Measurements from ENCODE around the gene UQCRC1.
"Not testable (repeated sequence)": the region's sequence is repeated elsewhere in the genome, so short reads cannot be mapped to it uniquely, and the experiment has no call there.

Gene UQCRC1

DNA sequence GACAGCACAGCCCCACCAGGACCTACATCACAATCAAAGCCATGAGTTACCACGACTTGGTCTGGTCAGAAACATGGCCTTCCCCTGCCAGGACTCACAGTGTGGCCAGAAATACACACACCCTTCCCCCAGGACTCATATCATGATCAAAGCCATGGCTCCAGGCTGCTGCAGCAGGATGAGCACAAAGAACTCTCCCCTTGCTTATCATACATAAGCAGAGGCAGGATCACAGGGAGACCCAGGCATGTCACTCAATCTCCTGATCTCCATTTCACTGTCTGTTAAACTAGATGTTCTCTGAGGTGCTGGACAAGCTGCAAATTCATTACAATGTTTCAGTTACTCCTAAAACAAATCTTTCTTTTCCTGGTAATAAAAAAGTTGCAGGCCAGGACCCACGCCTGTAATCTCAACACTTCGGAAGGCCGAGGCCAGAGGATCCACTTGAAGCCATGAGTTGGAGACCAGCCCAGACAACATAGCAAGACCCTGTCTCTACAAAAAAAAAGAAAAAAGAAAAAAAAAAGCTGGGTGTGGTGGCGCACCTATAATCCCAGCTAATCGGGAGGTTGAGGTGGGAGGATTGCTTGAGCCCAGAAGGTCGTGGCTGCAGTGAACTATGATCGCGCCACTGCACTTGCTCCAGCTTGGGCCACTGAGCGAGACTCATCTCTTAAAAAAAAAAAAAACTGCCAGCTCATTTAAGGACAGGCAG is 54.1 kb downstream of the UQCRC1 start:
- DNase-seq (ENCODE audit: low spot score) = no peak

DNA sequence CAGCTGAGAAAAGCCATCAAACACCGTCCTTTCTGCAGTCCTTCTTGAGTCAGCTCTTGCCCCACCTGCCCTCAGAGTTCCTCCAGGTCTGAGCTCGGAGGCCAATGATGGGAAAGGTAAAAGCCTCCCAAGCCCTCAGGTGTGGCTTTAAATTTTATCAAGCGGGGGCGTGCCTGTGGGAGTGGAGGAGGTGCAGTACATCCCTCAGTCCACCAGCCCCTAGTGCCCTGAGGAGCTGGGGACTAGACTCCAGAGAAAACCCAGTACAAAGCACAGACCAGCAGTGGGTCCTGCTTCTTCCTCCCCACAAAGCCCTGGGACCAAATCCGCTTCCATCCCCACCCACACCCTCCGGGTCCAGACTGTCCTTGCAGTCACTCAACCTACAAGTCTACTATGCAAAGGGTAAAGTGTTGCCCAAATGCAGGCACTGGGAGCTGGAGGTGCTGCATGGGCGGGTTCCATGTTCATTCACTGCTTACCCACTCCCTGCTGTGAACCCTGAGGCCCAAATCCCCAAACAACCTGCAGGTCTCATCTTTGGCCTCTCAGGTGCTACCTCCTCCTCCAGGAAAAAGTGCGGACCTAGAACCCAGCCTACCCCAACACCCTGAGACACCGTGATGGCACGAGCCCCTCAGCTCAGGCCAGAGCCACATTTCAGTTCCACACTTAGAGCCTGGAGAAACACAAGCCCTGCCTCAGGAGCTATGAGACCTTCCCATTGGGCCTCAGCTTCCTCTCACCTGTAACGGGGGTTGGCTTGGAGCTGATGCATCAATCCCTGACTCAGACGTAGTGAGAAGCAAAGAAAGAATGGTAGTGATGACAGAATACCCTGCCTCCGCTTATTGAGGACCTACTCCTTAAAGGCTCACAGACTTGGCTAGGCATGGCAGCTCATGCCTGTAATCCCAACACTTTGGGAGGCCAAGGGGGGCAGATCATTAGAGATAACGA is 55.3 kb downstream of the UQCRC1 start:
- DNase-seq (ENCODE audit: low spot score) = peak; percentile 72

DNA sequence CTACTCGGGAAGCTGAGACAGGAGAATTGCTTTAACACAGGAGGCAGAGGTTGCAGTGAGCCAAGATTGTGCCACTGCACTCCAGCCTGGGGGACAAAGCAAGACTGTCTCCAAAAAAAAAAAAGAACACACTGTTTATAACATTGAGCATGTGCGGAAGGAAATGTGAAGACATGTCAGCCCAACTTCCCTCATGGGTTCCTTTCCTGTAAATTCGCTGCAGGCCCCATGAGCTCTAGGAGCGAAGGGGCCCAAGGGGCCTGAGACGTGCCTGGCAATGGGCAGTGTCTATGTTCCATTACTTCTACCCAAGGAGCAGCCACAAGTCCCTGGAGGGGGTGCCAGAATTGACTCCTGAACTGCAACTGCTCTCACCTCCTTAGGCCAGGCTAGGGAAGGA is 56.1 kb downstream of the UQCRC1 start:
- DNase-seq (ENCODE audit: low spot score) = no peak

DNA sequence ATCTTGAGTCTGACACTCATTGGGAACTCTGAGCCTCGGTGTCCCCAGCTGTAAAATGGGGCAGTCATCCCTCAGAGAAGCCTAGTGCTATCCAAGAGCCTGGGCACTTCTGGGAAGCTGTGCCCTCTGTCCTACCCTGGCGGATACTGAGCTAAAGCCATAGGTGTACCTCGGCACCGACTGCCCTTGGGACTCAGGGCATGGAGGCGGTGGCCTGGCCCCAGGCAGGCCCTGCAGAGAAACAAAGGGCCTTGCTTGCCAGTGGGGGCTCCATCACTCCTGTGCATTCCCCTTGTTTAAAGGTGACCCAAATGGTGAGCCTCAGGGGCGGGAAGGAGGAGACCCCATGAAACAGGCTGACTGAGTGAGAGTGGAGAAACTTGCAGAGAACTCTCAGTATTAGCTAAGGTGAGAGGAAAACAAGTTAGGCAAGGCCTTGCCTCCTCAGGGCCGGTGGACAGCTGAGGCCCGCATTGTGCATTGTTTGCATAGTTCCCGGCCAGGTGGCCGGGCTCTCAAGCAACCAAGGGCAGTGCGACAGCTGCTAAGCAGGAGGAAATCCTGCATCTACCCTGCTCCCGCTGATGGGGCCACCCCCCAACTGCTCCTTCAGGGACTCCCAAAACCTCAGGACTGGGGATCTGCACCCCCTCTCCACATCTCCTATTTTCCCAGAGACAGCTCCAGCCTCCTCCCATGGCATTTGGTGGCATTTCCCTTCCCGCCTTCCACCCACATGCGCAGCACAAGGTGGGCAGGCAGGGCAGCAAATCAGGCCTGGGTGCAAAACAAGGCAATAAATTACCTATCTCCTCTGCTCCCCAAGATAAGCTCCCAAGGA is 57.1 kb downstream of the UQCRC1 start:
- DNase-seq (ENCODE audit: low spot score) = no peak

DNA sequence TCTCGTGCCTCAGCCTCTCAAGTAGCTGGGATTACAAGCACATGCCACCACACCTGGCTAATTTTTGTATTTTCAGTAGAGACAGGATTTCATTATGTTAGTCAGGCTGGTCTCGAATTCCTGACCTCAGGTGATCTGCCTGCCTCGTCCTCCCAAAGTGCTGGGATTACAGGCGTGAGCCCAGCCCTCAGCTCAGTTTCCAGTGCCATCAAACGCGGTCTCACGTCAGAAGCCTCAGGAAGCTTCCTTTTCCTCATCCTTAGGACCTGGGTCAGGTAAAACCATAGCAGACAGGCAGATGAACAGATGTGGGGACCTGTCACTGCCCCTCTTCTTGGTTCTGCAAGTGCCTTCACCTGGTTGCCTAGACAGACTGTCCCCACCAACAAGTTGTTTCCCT is 57.8 kb downstream of the UQCRC1 start:
- DNase-seq (ENCODE audit: low spot score) = not testable (repeated sequence)

Data from kidney tubule cell (primary cell).